Uterus (tissue), 2 donors: ENCODE results near the gene ARID5A.

Source experiments
- POLR2A ChIP-seq, 2 donors: fragments of 450-650 bp; IDR thresholded peaks; one replicate each; pipeline ENCODE4 v1.6.1; 2016; ENCODE audit warnings: antibody characterized with exemption in 2 of 2, mild to moderate bottlenecking in 1 of 2, moderate library complexity in 1 of 2
- TF ChIP-seq, protein P1 (sequence below), 4 experiments: fragments of 200-600 bp in 2 of 4; fragments of 450-650 bp in 2 of 4; sonication (generic) in 2 of 4; IDR thresholded peaks; one replicate each; pipeline ENCODE4 v1.5.1; 2016 to 2019; ENCODE audit warnings: antibody characterized with exemption in 4 of 4, mild to moderate bottlenecking in 2 of 4, moderate library complexity in 1 of 4

DNA sequence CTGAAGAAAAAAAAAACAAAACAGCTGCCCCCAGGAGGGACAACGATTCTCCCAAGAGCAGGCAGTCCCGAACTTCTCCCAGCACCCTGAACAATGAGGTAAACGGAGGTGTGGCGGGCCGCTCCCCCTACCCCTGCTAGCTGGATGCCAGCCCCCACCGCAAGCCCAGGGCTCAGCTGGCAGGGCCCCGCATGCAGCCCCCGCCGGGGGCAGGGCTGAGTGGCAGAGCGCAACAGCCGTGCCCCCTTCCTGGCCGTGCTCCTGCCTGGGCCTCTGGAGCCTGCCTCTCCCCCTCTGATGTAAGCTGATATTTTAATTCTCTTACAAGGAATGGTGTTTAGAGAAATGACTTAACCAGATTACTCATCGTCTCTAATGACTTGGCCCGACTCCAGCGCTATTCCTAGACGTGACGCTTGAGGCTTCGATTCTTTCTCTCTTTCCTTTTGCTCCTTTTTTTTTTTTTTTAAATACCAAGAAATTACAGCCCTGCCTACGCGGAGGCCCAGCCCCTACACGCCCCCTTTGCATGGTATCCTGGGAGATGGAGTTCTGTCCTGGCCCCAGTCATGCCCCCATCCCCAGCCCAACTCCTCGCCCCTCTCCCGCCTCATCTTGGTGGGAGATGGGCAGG lies 4.6 kb upstream of the ARID5A start:
- TF ChIP-seq, protein P1, sequence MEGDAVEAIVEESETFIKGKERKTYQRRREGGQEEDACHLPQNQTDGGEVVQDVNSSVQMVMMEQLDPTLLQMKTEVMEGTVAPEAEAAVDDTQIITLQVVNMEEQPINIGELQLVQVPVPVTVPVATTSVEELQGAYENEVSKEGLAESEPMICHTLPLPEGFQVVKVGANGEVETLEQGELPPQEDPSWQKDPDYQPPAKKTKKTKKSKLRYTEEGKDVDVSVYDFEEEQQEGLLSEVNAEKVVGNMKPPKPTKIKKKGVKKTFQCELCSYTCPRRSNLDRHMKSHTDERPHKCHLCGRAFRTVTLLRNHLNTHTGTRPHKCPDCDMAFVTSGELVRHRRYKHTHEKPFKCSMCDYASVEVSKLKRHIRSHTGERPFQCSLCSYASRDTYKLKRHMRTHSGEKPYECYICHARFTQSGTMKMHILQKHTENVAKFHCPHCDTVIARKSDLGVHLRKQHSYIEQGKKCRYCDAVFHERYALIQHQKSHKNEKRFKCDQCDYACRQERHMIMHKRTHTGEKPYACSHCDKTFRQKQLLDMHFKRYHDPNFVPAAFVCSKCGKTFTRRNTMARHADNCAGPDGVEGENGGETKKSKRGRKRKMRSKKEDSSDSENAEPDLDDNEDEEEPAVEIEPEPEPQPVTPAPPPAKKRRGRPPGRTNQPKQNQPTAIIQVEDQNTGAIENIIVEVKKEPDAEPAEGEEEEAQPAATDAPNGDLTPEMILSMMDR (IDR thresholded peaks at IDR 0.05), result peak in 1 of 4 experiments; percentile 26
- peak; percentile 90 to 94 for TF ChIP-seq POLR2A (IDR thresholded peaks at IDR 0.05)
